GM21825 (cell line): ENCODE data around the gene RASGRP4.
"Not testable (repeated sequence)": the region's sequence is repeated elsewhere in the genome, so short reads cannot be mapped to it uniquely, and the experiment has no call there.

Experiments used
- ATAC-seq: cut with Tn5 transposase; IDR thresholded peaks from one replicate; pipeline ENCODE4 v1.9.1; 2021; ENCODE audit warnings: mild to moderate bottlenecking, moderate library complexity; ENCODE audit not compliant: unreplicated experiment

Gene RASGRP4

DNA sequence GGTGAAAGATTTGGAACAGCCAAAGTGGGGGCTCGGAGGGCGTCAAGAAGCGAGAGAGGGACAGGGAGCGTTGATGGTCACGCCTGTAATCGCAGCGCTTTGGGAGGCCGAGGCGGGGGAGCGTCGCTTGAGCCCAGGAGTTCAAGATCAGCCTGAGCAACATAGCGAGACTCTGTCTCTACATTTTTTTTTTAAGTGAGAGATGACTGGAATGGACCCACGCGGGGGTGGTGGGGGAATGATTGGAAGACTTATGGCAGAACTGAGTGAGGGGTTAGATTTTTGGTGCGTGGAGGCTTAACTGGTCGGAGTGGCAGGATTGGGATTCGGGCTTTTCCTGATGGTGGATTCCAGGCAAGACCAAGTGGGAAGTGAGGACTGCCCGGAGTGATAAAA, 50.9 kb downstream of the RASGRP4 start:
- ATAC-seq = no peak

DNA sequence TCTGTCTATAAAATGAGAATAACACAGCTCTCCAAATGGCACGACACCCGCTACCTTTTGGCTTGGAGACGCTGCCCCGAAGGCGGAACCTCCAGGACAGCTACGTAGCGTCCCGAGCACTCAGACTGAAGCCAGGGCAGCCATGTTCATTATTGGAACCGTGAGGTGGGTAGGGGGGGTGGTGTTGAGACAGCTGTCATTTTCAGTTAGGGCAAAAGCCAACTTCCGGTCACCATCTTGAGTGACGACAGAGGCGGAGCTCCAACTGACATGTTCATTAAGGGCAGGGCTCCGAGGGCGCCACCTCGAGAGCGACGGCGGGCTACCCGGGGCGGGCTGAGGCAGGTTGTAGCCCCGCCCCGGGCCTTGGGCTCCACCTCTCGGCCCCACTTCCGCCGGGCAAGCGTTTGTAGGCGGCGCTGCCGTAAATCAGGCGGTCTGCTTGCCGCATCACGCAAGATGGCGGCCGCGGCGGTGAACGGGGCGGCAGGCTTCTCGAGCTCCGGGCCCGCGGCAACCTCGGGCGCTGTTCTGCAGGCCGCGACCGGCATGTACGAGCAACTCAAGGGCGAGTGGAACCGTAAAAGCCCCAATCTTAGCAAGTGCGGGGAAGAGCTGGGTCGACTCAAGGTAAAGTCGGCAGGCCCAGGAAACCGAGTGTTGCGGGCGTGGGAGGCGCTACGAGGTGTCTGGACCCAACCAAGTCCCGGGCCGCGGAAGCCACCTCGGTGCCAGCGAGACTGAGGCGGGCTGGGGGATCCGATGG, 51.5 kb downstream of the RASGRP4 start, which contains the start of gene PSMD8:
Gene PSMD8, plus strand, starts transcription at position 240 of the 766 bp plus-strand sequence. Its CDS starts 31 bp downstream, at position 271.
- peak; percentile 92 for ATAC-seq

GRCh38 chr19:38373907-38374331, 52.1 kb downstream of the RASGRP4 start:
- no peak for ATAC-seq

DNA sequence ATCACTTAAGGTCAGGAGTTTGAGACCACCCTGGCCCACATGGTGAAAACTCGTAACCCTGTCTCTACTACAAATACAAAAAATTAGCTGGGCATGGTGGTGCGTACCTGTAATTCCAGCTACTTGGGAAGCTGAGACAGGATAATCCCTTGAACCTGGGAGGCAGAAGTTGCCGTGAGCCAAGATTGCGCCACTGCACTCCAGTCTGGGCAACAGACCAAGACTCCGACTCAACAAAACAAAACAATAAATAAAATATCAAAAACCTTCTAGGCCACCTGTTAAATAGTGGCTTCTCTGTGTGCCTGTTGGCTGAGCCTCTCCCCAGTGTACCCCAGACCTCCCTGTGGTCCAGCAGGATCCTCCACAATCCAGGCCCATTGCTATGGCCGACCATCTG, 54.9 kb downstream of the RASGRP4 start:
- no peak for ATAC-seq

GRCh38 chr19:38370299-38370698, 55.7 kb downstream of the RASGRP4 start:
- ATAC-seq = no peak

DNA sequence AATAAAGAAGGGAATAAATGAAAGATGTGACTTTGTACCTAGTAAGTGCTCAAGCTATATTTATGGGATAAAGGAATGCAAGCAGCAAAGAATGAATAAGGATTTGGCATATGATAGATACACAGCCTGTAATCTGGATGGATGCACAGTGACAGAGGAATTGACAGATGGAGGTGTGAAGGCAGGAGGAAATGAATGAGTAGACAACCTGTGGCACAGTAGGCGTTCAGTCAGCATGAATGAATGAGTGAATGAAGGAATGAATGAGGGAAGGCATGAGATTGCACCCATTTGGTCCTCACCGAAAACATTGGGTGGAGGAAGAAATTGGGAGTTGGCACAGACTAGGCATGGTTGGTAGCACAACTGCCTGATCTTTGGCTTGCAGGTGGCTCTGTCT, 56.4 kb downstream of the RASGRP4 start:
- ATAC-seq = no peak

DNA sequence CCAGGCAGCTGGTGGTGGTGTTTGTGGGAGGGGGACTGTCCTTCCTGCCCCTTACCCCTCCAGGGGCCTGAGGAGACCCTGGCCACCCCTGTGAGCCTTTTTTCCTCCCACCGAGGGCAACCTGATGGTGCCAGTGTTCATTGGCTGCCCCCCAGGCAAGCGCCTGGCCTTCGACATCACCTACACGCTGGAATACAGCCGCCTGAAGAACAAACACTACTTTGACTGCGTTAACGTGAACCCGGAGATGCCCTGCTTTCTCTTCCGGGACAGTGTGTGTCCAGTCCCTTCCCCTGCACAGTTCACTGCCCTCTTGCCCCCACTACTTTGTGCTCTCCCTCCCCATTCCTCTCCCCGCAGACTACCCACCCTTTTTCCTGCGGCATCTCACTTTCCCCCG, 59.0 kb downstream of the RASGRP4 start:
- no peak for ATAC-seq

DNA sequence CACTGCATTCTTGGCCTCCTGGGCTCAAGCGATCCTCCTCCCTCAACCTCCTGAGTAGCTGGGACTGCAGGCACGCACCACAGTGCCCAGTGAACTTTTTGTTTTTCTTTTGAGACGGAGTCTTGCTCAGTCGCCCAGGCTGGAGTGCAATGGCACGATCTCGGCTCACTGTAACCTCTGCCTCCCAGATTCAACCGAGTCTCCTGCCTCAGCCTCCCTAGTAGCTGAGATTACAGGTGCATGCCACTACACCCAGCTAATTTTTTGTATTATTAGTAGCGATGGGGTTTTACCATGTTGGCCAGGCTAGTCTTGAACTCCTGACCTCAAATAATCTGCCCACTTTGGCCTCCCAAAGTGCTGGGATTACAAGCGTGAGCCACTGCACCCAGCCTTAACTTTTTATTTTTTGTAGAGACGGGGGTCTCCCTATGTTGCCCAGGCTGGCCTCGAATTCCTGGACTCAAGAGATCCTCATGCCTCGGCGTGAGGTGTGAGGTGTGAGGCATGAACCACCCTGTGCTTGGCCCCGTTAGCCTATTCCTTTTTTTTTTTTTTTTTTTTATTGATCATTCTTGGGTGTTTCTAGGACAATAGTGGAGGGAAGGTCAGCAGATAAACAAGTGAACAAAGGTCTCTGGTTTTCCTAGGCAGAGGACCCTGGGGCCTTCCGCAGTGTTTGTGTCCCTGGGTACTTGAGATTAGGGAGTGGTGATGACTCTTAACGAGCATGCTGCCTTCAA, 62.9 kb downstream of the RASGRP4 start:
- not testable (repeated sequence) for ATAC-seq

DNA sequence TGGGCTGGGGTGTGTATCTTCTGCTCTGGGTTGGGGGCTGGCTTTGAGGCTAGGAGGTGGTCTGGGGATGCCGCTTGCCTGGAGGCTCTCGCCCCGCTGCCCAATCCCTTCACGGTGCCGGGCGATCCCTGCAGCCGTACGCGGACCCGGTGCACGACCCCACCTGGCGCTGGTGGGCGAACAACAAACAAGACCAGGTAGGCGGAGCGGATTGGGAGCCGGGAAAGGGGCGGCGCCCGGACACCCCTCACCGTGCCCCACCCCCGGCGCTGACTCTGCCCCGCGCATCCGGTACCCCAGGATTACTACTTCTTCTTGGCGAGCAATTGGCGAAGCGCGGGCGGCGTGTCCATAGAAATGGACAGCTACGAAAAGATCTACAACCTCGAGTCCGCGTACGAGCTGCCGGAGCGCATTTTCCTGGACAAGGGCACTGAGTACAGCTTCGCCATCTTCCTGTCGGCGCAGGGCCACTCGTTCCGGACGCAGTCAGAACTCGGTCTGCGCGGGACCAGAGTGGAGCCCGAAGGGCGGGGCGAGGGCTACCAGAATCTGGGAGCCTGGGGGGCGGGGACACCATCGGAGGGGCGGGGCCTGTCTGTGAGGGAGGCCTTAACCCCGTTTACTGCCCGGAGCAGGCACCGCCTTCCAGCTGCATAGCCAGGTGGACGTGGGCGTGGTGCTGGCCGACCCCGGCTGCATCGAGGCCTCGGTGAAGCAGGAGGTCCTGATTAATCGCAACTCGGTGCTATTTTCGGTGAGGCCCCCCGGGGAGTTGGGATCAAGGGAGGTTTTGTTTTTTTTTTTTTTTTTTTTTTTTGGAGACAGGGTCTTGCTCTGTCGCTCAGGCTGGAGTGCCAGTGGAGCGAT, 63.7 kb downstream of the RASGRP4 start:
- ATAC-seq = no peak

DNA sequence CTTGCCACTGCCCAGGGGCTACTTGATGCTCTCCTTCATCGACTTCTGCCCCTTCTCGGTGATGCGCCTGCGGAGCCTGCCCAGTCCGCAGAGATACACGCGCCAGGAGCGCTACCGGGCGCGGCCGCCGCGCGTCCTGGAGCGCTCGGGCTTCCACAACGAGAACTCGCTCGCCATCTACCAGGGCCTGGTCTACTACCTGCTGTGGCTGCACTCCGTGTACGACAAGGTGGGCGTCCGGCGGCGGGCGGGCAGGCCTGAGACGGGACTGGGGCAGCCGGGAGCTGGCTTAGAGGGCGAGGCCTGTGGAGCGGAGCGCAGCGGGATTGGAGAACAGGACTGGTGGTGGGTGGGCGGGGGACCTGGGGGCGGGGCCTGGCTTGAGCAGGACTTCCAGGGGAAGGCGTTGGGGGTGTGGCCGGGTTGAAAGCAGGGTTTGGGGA, 64.4 kb downstream of the RASGRP4 start:
- ATAC-seq = no peak

DNA sequence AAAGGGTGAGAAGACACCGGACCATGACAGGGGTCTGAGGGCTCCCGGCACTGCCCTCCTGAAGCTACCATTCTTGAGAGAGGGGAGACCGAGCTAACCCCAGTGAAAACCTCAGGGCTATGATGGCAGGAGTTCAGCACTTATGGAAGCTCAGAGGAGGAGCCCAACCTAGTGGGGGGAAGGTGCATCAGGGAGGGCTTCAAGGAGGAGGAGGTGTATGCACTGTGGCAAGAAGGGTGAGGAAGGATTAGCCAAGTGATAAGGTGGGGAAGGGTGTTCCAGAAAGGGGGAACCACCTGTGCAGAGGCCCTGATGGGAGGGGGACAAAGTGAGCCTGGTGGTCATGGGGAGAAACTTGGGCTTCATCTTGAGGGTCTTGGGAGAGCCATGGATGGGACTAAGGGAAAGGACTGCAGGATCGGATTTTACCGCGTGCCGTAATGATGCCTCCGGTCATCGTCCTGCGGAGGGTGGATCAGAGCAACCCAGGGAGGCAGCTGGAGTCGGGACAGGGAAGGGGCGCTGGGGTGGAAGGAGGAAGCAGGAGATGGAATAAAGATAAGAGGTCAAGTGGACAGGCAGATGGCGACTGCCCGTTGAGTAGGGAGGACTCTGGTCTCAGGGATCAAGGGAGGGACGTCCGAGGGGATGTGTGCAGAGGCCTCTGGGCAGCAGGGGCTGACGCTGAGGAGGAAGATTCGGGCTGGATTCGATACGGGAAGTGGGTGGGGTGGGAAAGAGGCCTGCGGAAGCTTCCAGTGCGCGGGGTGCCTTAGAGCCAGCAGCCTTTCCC, 65.0 kb downstream of the RASGRP4 start:
- no peak for ATAC-seq

GRCh38 chr19:38360351-38360750, 65.7 kb downstream of the RASGRP4 start:
- no peak for ATAC-seq

- no peak for ATAC-seq
These were observed 66.6 kb downstream of the RASGRP4 start for GRCh38 chr19:38359242-38360021.
